Dermis blood vessel endothelial cell (primary cell): ENCODE measurements around the gene GPA33. TPM values are rescaled to one million over a fixed set of nuclear protein-coding genes. Genes with fewer than 3 reads are reported as not detected.
"Not testable (repeated sequence)": the region's sequence is repeated elsewhere in the genome, so short reads cannot be mapped to it uniquely, and the experiment has no call there.

Source experiments
- DNase-seq: peaks from one replicate; pipeline ENCODE4 v3.0.0; 2010
- total RNA-seq: library from RNA; depleted of rRNA; stranded (reverse); fragments of >200 nt; gene quantifications from 2 replicates; pipeline ENCODE4 v1.2.3, GENCODE V29; 2014

GPA33 gene
- total RNA-seq, 1 donor from 2014 or later = not detected

DNA sequence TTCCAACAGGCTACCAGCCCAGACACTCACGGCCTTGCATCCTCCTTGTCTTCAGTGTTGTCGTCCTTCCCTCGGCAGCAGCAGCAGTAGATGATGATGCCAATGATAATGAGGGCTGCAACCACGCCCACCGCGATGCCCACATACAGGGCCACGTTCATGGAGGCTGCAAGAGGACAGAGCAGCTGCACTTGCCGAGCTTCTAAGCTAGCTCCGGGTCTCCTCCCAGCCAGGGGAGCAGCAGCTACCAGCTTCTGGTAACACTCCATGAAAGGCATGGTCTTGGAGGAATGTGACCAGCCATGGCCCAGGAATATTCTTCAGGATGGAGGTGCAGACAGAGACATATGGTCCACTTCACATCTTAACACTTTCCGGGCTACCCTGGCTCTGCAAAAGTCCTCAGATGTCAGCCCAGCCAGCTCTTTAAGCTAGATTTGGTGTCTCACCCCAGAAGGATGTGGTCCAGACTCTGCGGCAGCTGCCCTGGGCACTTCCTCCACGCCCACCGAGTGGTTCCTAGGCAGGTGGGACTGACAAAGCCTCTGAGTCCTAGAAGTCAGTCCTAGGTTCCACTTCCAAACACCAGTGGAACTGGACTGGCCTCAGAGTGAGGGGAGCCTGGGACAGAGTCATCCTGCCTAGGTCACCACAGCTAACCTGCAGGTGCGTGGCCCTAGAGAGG lies 35.1 kb downstream of the GPA33 start:
- no peak for DNase-seq

DNA sequence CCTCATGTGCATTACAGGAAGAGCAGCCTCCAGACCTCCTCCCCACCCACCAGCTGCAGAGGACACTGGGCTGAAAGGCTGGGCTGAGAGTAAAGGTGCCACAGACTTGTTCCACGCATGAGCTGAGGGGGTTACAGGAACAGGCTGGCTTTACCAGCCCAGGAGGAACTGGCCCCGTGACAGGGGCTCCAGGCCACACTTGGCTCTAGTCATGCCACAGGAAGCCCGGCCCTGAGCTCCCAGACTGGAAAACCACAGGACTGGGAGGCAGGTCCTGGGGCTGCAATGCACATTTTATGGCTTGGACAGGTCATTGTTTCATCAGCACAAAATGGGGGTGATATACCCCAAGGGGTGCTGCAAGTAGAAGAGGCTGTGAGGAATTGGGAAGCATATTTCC lies 35.6 kb downstream of the GPA33 start:
- DNase-seq = no peak

DNA sequence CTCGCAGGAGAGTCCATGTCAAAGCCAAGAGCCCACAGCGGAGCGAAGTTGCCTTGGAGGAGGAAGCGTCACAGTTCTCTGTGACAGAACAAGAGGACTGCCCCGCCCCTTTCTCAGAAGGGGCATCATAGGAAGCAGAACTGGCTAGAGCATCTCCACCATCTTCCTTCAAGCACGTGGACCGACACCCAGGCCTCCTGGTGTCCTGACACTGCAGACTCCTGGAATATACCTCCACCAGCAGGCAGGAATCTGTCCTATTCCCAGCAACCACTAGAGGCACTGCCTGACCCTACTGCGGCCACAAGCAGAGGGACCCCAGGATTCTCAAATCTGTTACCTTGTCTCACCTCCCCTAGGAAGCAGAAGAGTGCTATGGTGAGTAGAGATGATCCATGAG lies 37.8 kb downstream of the GPA33 start:
- peak; percentile 27 for DNase-seq

DNA sequence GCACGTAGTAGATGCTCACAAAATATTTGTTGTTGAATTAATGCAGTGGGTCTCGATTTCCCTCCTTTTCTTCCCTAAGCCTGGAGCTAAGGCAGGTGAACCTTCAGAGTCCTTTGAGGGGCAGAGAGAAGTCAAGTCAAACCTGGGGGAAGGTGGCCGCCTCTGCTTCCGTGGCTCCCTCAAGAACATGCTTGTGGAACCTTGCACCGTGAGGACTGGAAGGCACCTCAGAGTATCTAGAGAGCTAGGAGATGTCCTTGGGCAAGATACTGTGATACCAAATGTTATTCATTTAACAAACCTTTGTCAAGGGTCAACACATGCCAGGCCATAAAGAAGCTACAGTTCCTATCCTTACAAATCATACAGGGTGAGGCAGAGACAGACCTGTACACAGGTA lies 38.3 kb downstream of the GPA33 start:
- no peak for DNase-seq

DNA sequence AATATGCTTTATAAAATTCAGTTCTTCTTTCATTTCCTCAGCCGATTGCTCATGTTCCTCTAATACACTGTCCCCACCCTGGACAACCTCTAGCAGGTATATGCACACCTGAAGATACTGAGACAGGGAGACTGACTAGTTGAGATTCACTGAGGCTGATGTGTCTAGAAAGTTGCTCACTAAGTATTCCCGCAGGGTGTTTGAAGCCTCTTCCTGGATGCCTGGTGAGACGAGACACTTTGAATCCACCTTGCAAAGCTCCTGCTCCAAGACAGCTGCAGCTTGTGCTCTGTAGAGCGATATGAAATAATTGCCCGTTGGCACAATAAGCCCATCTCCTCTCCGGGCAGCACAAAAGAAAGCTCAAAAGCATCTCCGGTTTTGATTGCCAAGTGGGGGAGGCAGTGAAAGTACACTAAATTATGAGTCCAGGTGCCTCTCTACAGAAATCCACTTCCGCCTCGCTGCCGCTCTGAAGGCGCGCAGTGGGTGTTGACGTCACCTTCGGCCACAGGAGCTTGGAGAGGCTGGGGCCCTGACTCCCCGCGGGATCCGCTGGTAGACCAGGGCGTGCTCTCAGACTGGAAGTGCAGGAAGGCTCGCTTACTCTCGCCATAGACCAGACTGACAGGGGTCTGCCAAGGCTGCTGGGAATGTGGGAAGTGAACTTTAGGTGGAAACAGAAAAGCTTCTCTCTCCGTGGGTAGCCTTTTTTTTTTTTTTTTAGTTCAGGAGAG lies 46.3 kb downstream of the GPA33 start:
- DNase-seq = peak; percentile 26

DNA sequence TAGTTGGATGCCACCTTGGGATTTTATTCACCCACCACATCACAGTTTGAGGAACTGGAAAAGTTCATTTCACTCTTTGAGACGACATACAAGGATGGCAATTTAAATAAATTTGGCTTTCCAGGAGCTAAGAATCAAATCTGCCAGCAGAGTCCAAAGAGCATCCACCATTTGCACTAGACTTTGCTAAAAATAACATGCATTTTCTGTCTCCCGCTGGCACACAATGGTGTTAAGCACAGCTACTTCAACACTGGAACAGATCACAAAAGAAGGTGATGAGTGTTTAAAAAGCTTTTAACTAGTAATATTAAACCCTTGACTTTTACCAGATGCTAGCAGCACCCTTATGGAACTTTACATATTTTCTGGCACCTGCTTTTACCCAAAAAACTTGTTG lies 56.5 kb downstream of the GPA33 start:
- no peak for DNase-seq

DNA sequence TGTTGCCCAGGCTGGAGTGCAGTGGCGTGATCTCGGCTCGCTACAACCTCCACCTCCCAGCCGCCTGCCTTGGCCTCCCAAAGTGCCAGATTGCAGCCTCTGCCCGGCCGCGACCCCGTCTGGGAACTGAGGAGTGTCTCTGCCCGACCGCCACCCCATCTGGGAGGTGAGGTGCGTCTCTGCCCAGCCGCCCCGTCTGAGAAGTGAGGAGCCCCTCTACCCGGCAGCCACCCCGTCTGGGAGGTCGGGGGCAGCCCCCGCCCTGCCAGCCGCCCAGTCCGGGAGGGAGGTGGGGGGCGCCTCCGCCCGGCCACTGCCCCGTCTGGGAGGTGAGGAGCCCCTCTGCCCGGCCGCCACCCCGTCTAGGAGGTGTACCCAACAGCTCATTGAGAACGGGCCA lies 60.6 kb downstream of the GPA33 start:
- not testable (repeated sequence) for DNase-seq

DNA sequence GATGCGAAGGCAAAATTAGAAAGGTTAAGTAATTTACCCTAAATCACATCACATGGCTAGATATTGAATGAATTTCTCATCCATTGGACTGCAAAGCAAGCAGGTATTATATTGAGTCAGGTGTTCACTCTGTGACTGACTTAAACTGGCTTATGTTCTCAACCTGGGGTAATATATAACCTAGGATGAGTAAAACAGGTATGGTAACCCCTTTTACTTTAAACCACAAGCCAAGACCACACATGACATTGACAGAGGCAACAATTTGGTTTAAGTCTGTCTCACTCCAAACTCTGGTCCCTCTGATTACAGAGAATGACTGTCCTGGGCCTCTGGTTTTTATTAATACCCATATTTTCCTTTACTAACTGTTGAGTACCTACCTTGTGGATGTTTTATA lies 67.8 kb downstream of the GPA33 start:
- no peak for DNase-seq

DNA sequence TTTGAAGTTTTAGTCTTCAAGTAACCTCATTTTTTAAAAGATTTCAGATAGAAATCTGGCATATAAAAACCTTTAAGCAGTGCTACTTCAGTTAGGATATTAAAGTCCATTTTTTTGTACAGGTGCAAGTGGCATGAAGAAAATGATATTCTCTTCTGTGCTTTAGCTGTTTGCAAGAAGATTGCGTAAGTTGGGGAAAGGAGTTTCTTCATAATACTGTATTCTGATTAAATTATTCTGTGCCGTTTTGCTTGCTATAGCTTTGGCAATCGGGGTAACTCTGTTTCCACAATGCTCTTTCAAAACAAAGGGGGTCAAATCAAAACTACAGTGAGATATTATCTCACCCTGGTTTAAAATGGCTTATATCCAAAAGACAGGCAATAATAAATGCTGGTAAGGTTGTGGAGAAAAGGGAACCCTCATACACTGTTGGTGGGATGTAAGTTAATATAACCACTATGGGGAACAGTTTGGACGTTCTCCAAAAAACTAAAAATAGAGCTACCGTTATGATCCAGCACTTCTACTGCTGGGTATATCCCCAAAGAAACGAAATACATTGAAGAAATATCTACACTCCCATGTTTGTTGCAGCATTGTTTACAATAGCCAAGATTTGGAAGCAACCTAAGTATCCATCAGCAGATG lies 74.0 kb downstream of the GPA33 start:
- no peak for DNase-seq

DNA sequence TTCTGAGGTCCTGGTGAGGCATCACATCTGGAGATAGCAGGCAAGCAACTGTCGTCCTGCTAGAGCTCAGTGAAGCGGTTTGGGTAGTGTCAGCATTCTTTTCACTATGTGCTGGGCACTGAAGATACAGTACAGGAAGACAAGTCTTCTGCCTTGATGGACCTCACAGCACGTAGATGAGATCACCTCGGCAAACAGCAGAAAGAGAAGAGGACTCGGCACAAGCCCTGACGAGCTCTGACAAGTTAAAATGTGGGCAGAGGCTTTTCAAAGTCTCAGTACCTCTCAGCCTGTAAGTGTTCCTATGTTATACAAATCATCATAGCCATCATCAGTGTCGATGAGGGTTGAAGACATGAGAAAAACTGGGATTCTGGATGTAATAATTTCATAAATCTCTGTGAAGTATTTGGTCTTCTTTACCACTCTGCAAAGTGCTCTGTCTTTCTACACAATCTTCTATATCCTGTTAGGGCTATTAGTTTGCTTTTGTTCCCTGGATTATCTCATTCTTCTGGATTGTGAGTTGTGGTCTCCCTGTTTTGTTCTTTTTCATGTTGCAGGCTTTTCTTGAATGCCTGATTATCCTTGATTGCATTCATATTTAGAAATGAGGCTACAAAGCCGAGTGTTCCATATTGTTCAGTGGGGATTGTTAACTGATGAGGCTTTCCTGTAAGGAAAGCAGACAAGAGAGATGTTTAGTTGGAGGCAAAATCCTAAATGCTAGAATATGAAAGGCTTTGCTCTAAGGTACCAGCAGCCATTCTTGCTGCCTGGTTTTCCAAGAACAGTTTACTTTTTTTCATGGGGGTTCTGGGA lies 76.9 kb downstream of the GPA33 start:
- no peak for DNase-seq

DNA sequence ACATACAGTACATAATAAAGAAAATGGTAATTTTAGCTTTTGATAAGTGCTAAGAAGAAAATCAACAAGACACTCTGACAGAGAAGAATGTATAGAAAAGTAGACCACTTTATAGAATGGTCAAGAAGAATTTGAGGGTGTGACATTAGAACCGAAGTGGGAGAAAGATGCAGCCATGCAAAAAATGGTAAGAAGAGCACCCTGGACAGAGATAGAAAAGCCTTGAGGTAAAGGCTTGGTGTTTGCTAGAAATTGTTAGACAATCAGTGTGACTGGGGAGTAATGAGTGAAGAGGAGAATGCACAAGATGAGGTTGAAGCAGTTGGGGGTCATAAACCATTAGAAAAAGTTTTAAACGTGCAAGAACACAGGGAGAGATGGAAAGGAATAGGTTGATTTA lies 77.6 kb downstream of the GPA33 start:
- no peak for DNase-seq

DNA sequence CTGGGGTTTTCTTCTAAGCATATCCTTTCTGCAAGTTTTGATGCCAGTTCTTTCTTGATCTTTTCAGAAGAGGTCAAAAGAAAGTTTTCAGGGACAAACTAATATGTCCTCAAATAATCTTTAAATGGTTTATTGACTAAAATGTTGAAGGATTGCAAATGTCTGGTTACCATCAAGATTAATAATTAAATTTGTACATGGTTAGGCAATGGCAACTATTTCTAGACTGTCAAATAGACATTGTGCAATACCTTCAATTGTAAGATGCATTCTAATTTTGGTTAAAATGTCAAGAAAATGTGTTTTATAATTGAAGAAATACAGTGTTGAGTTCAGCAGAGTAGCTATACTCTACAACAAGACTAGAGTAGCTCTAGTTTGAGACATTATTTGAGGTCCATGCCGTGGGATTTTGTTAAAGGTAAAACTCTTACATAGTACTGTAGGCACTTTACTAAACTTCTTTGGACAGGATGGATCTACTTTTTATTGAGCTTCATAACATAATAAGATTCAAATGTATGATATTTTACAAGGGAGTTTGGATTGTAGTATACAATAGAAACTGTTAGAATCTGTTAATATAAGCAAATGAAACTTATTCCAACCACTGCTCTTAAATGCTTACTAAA lies 78.5 kb downstream of the GPA33 start:
- no peak for DNase-seq

DNA sequence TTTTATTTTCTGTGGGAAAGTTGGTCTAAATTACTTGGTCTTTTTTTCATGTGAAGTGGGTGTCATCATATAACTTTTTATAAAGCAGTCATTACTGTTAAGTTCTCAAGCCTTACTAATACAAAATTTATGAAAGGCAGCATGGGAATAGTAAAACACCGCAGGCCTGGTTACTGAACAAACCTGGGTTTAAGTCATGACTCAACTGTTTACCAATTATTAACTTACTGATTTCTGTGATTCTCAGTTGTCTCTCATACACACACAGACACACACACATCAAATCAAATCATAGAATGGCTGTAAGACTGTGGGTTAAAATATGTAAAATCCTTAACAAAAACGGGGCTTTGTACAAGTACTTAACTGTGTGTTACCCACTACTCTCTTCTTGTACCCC lies 86.5 kb downstream of the GPA33 start:
- DNase-seq = no peak

Other genes with a start within 250 kb of the GPA33 start
- gene TADA1, start 214.1 kb downstream of the GPA33 start, total RNA-seq = 12.9 and 13.6 TPM in 2 replicates
- gene ILDR2, start 114.8 kb downstream of the GPA33 start, total RNA-seq = under 0.01 and 1.0 TPM in 2 replicates
- gene MAEL, start 101.1 kb downstream of the GPA33 start, total RNA-seq = not detected in 2 replicates
- gene STYXL2, start 3.7 kb upstream of the GPA33 start, total RNA-seq = not detected in 2 replicates
- 5.6 and 8.2 TPM in 2 replicates for gene POU2F1, start 130.5 kb upstream of the GPA33 start, total RNA-seq